Measurements from ENCODE around the gene FAM174C. TPM values are rescaled to one million over a fixed set of nuclear protein-coding genes. Genes with fewer than 3 reads are reported as not detected.

The FAM174C gene
- total and polyA plus RNA-seq, 2 of the 8 experiments (the other 6 are each of a cell fraction or from before 2014, with no cell fraction given), result 44.5 to 125 TPM

GRCh38 chr19:1315470-1316166 lies 40.3 kb downstream of the FAM174C start (continued):
- TF ChIP-seq BACH1 (IDR thresholded peaks at IDR 0.05; ENCODE audit: low read length) (0 out of 2 replicates have a peak, but pooled peaks have one; percentile 24), EZH2 (IDR thresholded peaks at IDR 0.05; ENCODE audit: low read depth, low read length, severe bottlenecking) (no peak), HDAC2 (IDR thresholded peaks at IDR 0.05; ENCODE audit: borderline replicate concordance in 1 of 2, low read depth in 2 of 2, low read length in 2 of 2) (0 out of 4 replicates have a peak, but pooled peaks of 1 of the 2 experiments have one; percentile 81), POLR2A (IDR thresholded peaks at IDR 0.05; ENCODE audit: control extremely low read depth in 1 of 2, low read depth in 2 of 2, low read length in 2 of 2) (no peak), YY1 (IDR thresholded peaks at IDR 0.05; ENCODE audit: low read depth, low read length) (no peak), JUN (IDR thresholded peaks at IDR 0.05; ENCODE audit: low read depth, low read length) (no peak), SP4 (IDR thresholded peaks at IDR 0.05; ENCODE audit: low read length) (0 out of 2 replicates have a peak, but pooled peaks have one; percentile 41), CREB1 (IDR thresholded peaks at IDR 0.05) (peak; percentile 22; the same call in 1 of the 2 replicates), RAD21 (IDR thresholded peaks at IDR 0.05 in 1 of 2, conservative IDR thresholded peaks at IDR 0.05 in 1 of 2; ENCODE audit: low read depth in 2 of 2, low read length in 2 of 2) (peak; percentile 56 to 77), USF2 (IDR thresholded peaks at IDR 0.05; ENCODE audit: low read length) (no peak), BRCA1 (IDR thresholded peaks at IDR 0.05; ENCODE audit: low read depth, low read length) (no peak), CHD2 (IDR thresholded peaks at IDR 0.05; ENCODE audit: low read length) (no peak), SRF (IDR thresholded peaks at IDR 0.05; ENCODE audit: low read depth, low read length) (no peak), HDAC6 (IDR thresholded peaks at IDR 0.05; ENCODE audit: low read depth, low read length) (no peak)

All from H1 (cell line).